H1 (cell line): Measurements from ENCODE around the gene BTAF1. TPM values are rescaled to one million over a fixed set of nuclear protein-coding genes. Genes with fewer than 3 reads are reported as not detected.

ENCODE experiments used
- CTCF ChIA-PET: fragments of 300-600 bp; sonication (Branson Sonifier 250); formaldehyde crosslinking; loops from one replicate; lab custom pipeline; 2021; ENCODE audit not compliant: partially characterized antibody; lab: Charles Lee
- POLR2A ChIA-PET: fragments of 300-600 bp; sonication (Branson Sonifier 250); formaldehyde crosslinking; loops from one replicate; lab custom pipeline; 2021; ENCODE audit warnings: inconsistent platforms; ENCODE audit not compliant: partially characterized antibody; lab: Charles Lee
- DNase-seq, 2 experiments: peaks; one replicate each; pipeline versions ENCODE4 v3.0.0 to v3.0.0-alpha.2; 2010 to 2022; ENCODE audit warnings: low spot score in 2 of 2, low read depth in 1 of 2, mixed read lengths in 1 of 2
- FAIRE-seq: peaks from 2 replicates; lab custom pipeline; 2011; peaks lifted over from hg19 to GRCh38; lab: Jason Lieb, UNC
- H2AFZ ChIP-seq: 2 replicates; pipeline ENCODE4 v1.8.1; 2012; ENCODE audit warnings: low read length, inconsistent platforms
- H2AK5ac ChIP-seq: 2 replicates; pipeline ENCODE4 v1.6.1; 2013; ENCODE audit warnings: low read depth, low read length
- H2BK120ac ChIP-seq: replicated peaks from 2 replicates; pipeline ENCODE3; 2013; ENCODE audit warnings: low read depth, low read length, inconsistent platforms
- H2BK12ac ChIP-seq: 2 replicates; pipeline ENCODE4 v1.6.1; 2013; ENCODE audit warnings: low read depth, low read length
- H2BK15ac ChIP-seq: 2 replicates; pipeline ENCODE4 v1.6.1; 2013; ENCODE audit warnings: low read length
- H2BK20ac ChIP-seq: 2 replicates; pipeline ENCODE4 v1.6.1; 2013; ENCODE audit warnings: low read length
- H2BK5ac ChIP-seq: 2 replicates; pipeline ENCODE4 v1.6.1; 2013; ENCODE audit warnings: low read depth, low read length
- H3K14ac ChIP-seq: 2 replicates; pipeline ENCODE4 v1.6.1; 2013; ENCODE audit warnings: inconsistent platforms; ENCODE audit not compliant: insufficient read length
- H3K18ac ChIP-seq: 2 replicates; pipeline ENCODE4 v1.6.1; 2013; ENCODE audit warnings: low read length; ENCODE audit errors: extremely low read depth
- H3K23ac ChIP-seq: 2 replicates; pipeline ENCODE4 v1.6.1; 2013; ENCODE audit warnings: inconsistent platforms; ENCODE audit not compliant: insufficient read length
- H3K23me2 ChIP-seq: 2 replicates; pipeline ENCODE4 v1.6.1; 2013; ENCODE audit warnings: low read depth, low read length
- H3K27ac ChIP-seq: 2 replicates; pipeline ENCODE4 v1.6.1; 2011; ENCODE audit warnings: low read depth, low read length, inconsistent platforms
- H3K27me3 ChIP-seq, 4 experiments: replicated peaks in 1 of 4; 1 replicate in 1 of 4; 2 replicates in 3 of 4; pipeline versions ENCODE4 v1.6.1 to v1.8.1; 2011 to 2013; ENCODE audit warnings: low read length in 3 of 4, mild to moderate bottlenecking in 3 of 4, inconsistent platforms in 2 of 4, mixed read lengths in 2 of 4, moderate library complexity in 1 of 4; ENCODE audit not compliant: control insufficient read depth in 3 of 4, insufficient read depth in 3 of 4; ENCODE audit errors: extremely low read depth in 1 of 4
- H3K36me3 ChIP-seq, 4 experiments: 2 replicates each; pipeline versions ENCODE4 v1.6.1 to v1.8.1; 2011 to 2013; ENCODE audit warnings: mild to moderate bottlenecking in 4 of 4, low read length in 3 of 4, moderate library complexity in 2 of 4, control low read depth in 1 of 4, inconsistent platforms in 1 of 4; ENCODE audit not compliant: insufficient read depth in 4 of 4, control insufficient read depth in 2 of 4
- H3K4ac ChIP-seq: replicated peaks from 2 replicates; pipeline ENCODE3; 2013; ENCODE audit warnings: low read length, low read depth, mixed read lengths, inconsistent platforms; ENCODE audit not compliant: insufficient read length
- H3K4me1 ChIP-seq, 4 experiments: replicated peaks in 1 of 4; 1 replicate in 1 of 4; 2 replicates in 3 of 4; pipeline versions ENCODE4 v1.6.1 to v1.8.1; 2011 to 2013; ENCODE audit warnings: low read length in 3 of 4, inconsistent platforms in 2 of 4, mixed read lengths in 1 of 4; ENCODE audit not compliant: insufficient read depth in 4 of 4, control insufficient read depth in 3 of 4
- H3K4me2 ChIP-seq, 2 experiments: 2 replicates each; pipeline versions ENCODE4 v1.6.1 to v1.8.1; 2011 to 2013; ENCODE audit warnings: low read depth in 2 of 2, low read length in 2 of 2, control low read depth in 1 of 2, inconsistent platforms in 1 of 2, mild to moderate bottlenecking in 1 of 2; ENCODE audit not compliant: insufficient read depth in 1 of 2
- H3K4me3 ChIP-seq, 4 experiments: fragments of 200-600, 300-600 bp in 1 of 4; sonication (generic), shearing (Covaris generic), sonication (Bioruptor Twin) in 1 of 4; 2 replicates each; pipeline versions ENCODE4 v1.5.1 to v1.8.1; 2011 to 2016; ENCODE audit warnings: low read length in 4 of 4, low read depth in 3 of 4, control low read depth in 2 of 4, inconsistent platforms in 2 of 4, mild to moderate bottlenecking in 2 of 4, mixed read lengths in 1 of 4, moderate library complexity in 1 of 4; ENCODE audit not compliant: insufficient read depth in 2 of 4; ENCODE audit errors: extremely low read depth in 1 of 4
- H3K56ac ChIP-seq: replicated peaks from 2 replicates; pipeline ENCODE3; 2013; ENCODE audit warnings: low read depth, mild to moderate bottlenecking, mixed read lengths, low read length, inconsistent platforms; ENCODE audit not compliant: insufficient read length
- H3K79me1 ChIP-seq: 2 replicates; pipeline ENCODE4 v1.6.1; 2013; ENCODE audit warnings: low read depth, low read length, control low read depth
- H3K79me2 ChIP-seq, 2 experiments: 2 replicates each; pipeline versions ENCODE4 v1.6.1 to v1.8.1; 2012 to 2013; ENCODE audit warnings: low read length in 2 of 2, mild to moderate bottlenecking in 2 of 2, inconsistent platforms in 1 of 2; ENCODE audit not compliant: insufficient read depth in 2 of 2, control insufficient read depth in 1 of 2
- H3K9ac ChIP-seq, 4 experiments: replicated peaks in 1 of 4; 1 replicate in 1 of 4; 2 replicates in 3 of 4; pipeline versions ENCODE4 v1.6.1 to v1.8.1; 2011 to 2013; ENCODE audit warnings: low read depth in 3 of 4, low read length in 3 of 4, control low read depth in 2 of 4, mild to moderate bottlenecking in 2 of 4, moderate library complexity in 2 of 4, inconsistent platforms in 1 of 4; ENCODE audit errors: extremely low read depth in 1 of 4
- H3K9me3 ChIP-seq, 2 experiments: 2 replicates each; pipeline versions ENCODE4 v1.6.1 to v1.8.1; 2012 to 2013; ENCODE audit warnings: mild to moderate bottlenecking in 2 of 2, moderate library complexity in 2 of 2, control low read depth in 1 of 2, inconsistent platforms in 1 of 2, low read depth in 1 of 2, low read length in 1 of 2, mixed read lengths in 1 of 2; ENCODE audit not compliant: insufficient read depth in 2 of 2
- H4K20me1 ChIP-seq, 2 experiments: replicated peaks in 1 of 2; 2 replicates each; pipeline versions ENCODE3 to v1.8.1; 2011 to 2013; ENCODE audit warnings: inconsistent platforms in 2 of 2, low read length in 2 of 2, mild to moderate bottlenecking in 1 of 2; ENCODE audit not compliant: insufficient read depth in 2 of 2, control insufficient read depth in 1 of 2
- H4K5ac ChIP-seq: 2 replicates; pipeline ENCODE4 v1.6.1; 2013; ENCODE audit warnings: low read length, low read depth, mixed read lengths, inconsistent platforms; ENCODE audit not compliant: insufficient read length
- H4K8ac ChIP-seq: 2 replicates; pipeline ENCODE4 v1.8.0; 2013; ENCODE audit warnings: mild to moderate bottlenecking, moderate library complexity, low read length, inconsistent platforms; ENCODE audit not compliant: insufficient read depth; ENCODE audit errors: extremely low read depth
- H4K91ac ChIP-seq: replicated peaks from 2 replicates; pipeline ENCODE3; 2013; ENCODE audit warnings: low read length, mixed read lengths, inconsistent platforms; ENCODE audit not compliant: insufficient read length
- BACH1 ChIP-seq: IDR thresholded peaks from 2 replicates; pipeline ENCODE4 v1.6.1; 2012; ENCODE audit warnings: low read length, improper control_type of control experiment
- CTBP2 ChIP-seq: IDR thresholded peaks from 2 replicates; pipeline ENCODE4 v1.7.0; 2011; ENCODE audit warnings: borderline replicate concordance, mild to moderate bottlenecking, moderate library complexity, mixed read lengths, low read length; ENCODE audit not compliant: insufficient read depth, insufficient read length
- EGR1 ChIP-seq: IDR thresholded peaks from 2 replicates; pipeline ENCODE4 v1.6.1; 2011; ENCODE audit warnings: low read depth, low read length, borderline replicate concordance
- GTF2F1 ChIP-seq: IDR thresholded peaks from 2 replicates; pipeline ENCODE4 v1.6.1; 2012; ENCODE audit warnings: low read depth, low read length, improper control_type of control experiment, borderline replicate concordance
- JUN ChIP-seq: IDR thresholded peaks from 2 replicates; pipeline ENCODE4 v1.6.1; 2011; ENCODE audit warnings: low read depth, mild to moderate bottlenecking, improper control_type of control experiment, low read length
- KDM5A ChIP-seq: fragments of 200-600 bp; IDR thresholded peaks from 2 replicates; pipeline ENCODE4 v1.7.1; 2012; ENCODE audit warnings: mild to moderate bottlenecking, low read length, inconsistent platforms, mixed read lengths
- NRF1 ChIP-seq: IDR thresholded peaks from 2 replicates; pipeline ENCODE4 v1.6.1; 2011; ENCODE audit warnings: mild to moderate bottlenecking, low read depth, low read length, improper control_type of control experiment
- SIN3A ChIP-seq, 2 experiments: IDR thresholded peaks in 1 of 2; conservative IDR thresholded peaks in 1 of 2; 2 replicates each; pipeline ENCODE4 v1.6.1; 2011 to 2012; ENCODE audit warnings: low read length in 2 of 2, improper control_type of control experiment in 1 of 2, low read depth in 1 of 2, mild to moderate bottlenecking in 1 of 2
- SIX5 ChIP-seq: IDR thresholded peaks from 2 replicates; pipeline ENCODE4 v1.6.1; 2011; ENCODE audit warnings: mild to moderate bottlenecking, low read depth, low read length
- TAF1 ChIP-seq: IDR thresholded peaks from 2 replicates; pipeline ENCODE4 v1.6.1; 2011; ENCODE audit warnings: mild to moderate bottlenecking, low read depth, low read length
- WGBS, 2 experiments: shearing (Covaris generic) in 1 of 2; methylation state at CpG; one replicate each; pipeline versions ENCODE4 v1.1.6 to v1.1.7; 2013 to 2015; ENCODE audit warnings: low lambda C conversion rate in 2 of 2, mixed read lengths in 2 of 2, inconsistent platforms in 1 of 2, low coverage in 1 of 2, missing lambda C conversion rate in 1 of 2; ENCODE audit not compliant: insufficient replicate concordance in 2 of 2, insufficient coverage in 1 of 2, insufficient read length in 1 of 2; ENCODE audit errors: extremely low coverage in 1 of 2, missing lambda C conversion rate in 1 of 2; 5-methylcytosine and 5-hydroxymethylcytosine counted together
- polyA plus RNA-seq, 7 experiments: library from polyadenylated mRNA; depleted of rRNA in 3 of 7; stranded (reverse) in 5 of 7; unstranded in 2 of 7; fragments of >200 nt in 5 of 7; fragments of 200-250 nt in 2 of 7; gene quantifications; 1 replicate in 5 of 7; 2 replicates in 1 of 7; 4 replicates in 1 of 7; pipeline versions ENCODE4 v1.2.1 to v1.2.3, GENCODE V29; 2011 to 2013; ENCODE audit warnings: missing spikeins in 2 of 7, mixed read lengths in 2 of 7
- total RNA-seq: library from RNA; stranded (reverse); fragmentation: NEBNext Ultra II Directional; extraction: Animal tissue kit (Norgen Biotek cat#: 25700); gene quantifications from 2 replicates; pipeline ENCODE4 v1.2.1, GENCODE V29; 2021
- TF ChIP-seq, protein P1 (sequence below): IDR thresholded peaks from 2 replicates; pipeline ENCODE4 v1.6.1; 2012; ENCODE audit warnings: low read length, inconsistent platforms

The BTAF1 gene
- total and polyA plus RNA-seq, 2 of the 8 experiments (the other 6 are each of a cell fraction or from before 2014, with no cell fraction given), result 24.5 to 39.1 TPM

DNA sequence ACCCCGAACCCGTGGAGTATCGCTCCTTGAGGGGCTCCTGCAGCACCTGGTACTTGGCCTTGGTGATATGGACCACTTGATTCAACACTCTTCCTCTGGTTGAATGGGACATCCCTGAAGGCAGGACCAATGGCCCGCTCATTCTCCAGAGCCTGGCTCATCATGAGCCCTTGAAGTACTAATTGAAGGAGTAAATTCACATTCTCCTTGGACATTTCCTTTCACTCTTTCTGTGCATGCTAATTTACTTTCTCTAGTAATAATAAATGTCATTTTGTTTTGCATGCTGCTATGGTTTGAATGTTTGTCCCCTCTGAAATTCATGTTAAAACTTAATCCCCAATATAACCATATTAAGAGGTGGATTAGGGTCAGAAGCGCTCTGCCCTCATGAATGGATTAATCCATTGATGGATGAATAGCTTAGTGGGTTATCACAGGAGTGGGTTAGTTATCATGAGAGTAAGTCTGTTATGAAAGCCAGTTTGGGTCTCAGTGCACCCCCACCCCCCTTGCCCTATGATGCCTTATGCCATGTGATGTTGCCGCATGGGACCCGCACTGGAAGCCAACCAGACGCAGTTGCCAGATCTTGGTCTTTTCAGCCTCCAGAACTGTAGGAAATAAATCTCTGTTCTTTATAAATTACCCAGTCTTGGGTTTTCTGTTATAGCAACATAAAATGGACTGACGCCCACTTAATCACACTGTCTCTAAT lies 38.0 kb upstream of the BTAF1 start:
- CTCF ChIA-PET, result interaction anchor here (1.2 kb wide), 1 partner anchor 27 kb away, joined by 6 read pairs; no protein-coding TSS in a partner anchor
- 92% methylated on average over 9 of the region's 9 CpGs; no CpG with 5 or more reads in 1 of the 2 experiments for WGBS, 2 experiments
- Histone ChIP-seq H2AK5ac (peak overlapping the region; percentile 77), H2BK15ac (no peak overlapping the region), H3K36me3 (no peaks in the 10 kb centered on the region), H3K4ac (peak overlapping the region; percentile 94), H2BK120ac (peak overlapping the region; percentile 99), H2BK5ac (peak overlapping the region; percentile 96; the same call in 1 of the 2 replicates), H4K8ac (no peak overlapping the region), H2AFZ (no peak overlapping the region), H3K27ac (no peak overlapping the region), H3K9ac (no peak overlapping the region), H3K23ac (no peak overlapping the region), H3K79me2 (no peaks in the 10 kb centered on the region), H4K5ac (peak overlapping the region; percentile 70), H3K18ac (peak overlapping the region; percentile 76), H3K27me3 (no peaks in the 10 kb centered on the region), H3K23me2 (no peaks in the 10 kb centered on the region), H3K56ac (peak overlapping the region; percentile 24), H3K4me2 (peak overlapping the region in 1 of 2 experiments; percentile 46; a peak in 1 of 4 replicates), H3K14ac (no peak overlapping the region), H3K9me3 (no peaks in the 10 kb centered on the region), H4K91ac (peak overlapping the region; percentile 99), H2BK20ac (peak overlapping the region; percentile 99), H3K4me1 (peaks cover 11 to 32% (median 23%) of the 10 kb centered on the region in 4 experiments), H2BK12ac (peak overlapping the region; percentile 96), H4K20me1 (no peaks in the 10 kb centered on the region), H3K79me1 (no peaks in the 10 kb centered on the region), H3K4me3 (no peak overlapping the region)
- POLR2A ChIA-PET, result interaction anchor here (1.7 to 3.4 kb wide), 4 partner anchors 8 to 38 kb away, joined by 6 to 26 read pairs (median 16); partner anchors contain the start of genes BTAF1 and FGFBP3
- DNase-seq (no peak), FAIRE-seq (no peak)
- TF ChIP-seq KDM5A (no peak), BACH1 (no peak), SIN3A (conservative IDR thresholded peaks at IDR 0.05 in 1 of 2, IDR thresholded peaks at IDR 0.05 in 1 of 2; ENCODE audit: low read depth in 1 of 2, low read length in 2 of 2) (no peak), TAF1 (no peak), NRF1 (no peak), EGR1 (no peak), GTF2F1 (no peak), JUN (no peak), SIX5 (no peak), CTBP2 (no peak)
- TF ChIP-seq, protein P1, sequence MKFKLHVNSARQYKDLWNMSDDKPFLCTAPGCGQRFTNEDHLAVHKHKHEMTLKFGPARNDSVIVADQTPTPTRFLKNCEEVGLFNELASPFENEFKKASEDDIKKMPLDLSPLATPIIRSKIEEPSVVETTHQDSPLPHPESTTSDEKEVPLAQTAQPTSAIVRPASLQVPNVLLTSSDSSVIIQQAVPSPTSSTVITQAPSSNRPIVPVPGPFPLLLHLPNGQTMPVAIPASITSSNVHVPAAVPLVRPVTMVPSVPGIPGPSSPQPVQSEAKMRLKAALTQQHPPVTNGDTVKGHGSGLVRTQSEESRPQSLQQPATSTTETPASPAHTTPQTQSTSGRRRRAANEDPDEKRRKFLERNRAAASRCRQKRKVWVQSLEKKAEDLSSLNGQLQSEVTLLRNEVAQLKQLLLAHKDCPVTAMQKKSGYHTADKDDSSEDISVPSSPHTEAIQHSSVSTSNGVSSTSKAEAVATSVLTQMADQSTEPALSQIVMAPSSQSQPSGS, result no peak
